Stimulated activated naive CD4-positive, alpha-beta T cell treated with Interleukin-2 at 50 U/mL for 16 hours (primary cell): ENCODE results near the gene SCRN2.

Experiments used
- DNase-seq: peaks from one replicate; lab custom pipeline; 2025; lab: John Stamatoyannopoulos, UW

The SCRN2 gene

GRCh38 chr17:47804461-47804860 is 36.6 kb downstream of the SCRN2 start:
- no peak for DNase-seq

GRCh38 chr17:47803751-47804150 is 37.3 kb downstream of the SCRN2 start:
- no peak for DNase-seq

- DNase-seq: no peak
Measured at GRCh38 chr17:47803201-47803600, 37.9 kb downstream of the SCRN2 start.

GRCh38 chr17:47802341-47803022 is 38.6 kb downstream of the SCRN2 start:
- DNase-seq: peak; percentile 48

GRCh38 chr17:47801906-47802305 is 39.2 kb downstream of the SCRN2 start:
- no peak for DNase-seq

GRCh38 chr17:47801176-47801765 is 39.8 kb downstream of the SCRN2 start:
- no peak for DNase-seq

- DNase-seq: no peak
Measured at GRCh38 chr17:47800686-47801085, 40.4 kb downstream of the SCRN2 start.

GRCh38 chr17:47797797-47798196 is 43.3 kb downstream of the SCRN2 start:
- no peak for DNase-seq

GRCh38 chr17:47792979-47793378 is 48.1 kb downstream of the SCRN2 start:
- DNase-seq: no peak

DNA sequence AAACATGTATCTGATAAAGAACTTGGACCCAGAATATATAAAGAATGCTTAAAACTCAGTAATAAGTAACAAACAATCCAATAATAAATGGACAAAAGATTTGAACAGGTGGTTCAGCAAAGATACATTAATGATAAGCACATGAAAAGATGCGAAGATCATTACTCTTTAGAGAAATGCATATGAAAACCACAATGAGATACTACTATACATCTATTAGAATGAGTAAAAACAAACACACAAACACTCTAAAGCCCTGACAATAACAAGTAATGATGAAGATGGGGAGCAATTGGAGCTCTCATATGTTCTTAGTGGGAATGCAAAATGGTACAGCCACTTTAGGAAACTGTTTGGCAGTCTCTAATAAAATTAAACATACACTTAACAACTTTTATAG is 48.6 kb downstream of the SCRN2 start:
- no peak for DNase-seq

DNA sequence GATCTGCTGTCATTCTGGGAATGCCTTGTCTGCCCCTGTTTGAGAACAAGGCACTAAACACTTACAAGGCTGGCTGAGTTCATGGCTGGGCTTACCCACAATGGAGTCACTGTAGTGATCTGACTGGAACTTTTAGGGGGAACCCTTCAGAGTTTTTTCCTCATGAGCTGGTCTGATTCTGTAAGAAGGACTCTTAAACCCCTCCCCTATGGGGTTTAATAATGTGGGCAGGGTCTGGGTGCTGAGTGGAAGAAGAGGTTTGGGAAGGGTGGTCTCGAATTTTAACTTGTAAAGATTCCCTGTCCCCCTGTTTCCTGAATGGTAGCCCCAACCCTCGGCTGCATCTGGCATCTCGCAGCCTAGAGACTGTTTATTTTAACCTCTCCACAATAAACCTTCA is 50.0 kb downstream of the SCRN2 start:
- no peak for DNase-seq

DNA sequence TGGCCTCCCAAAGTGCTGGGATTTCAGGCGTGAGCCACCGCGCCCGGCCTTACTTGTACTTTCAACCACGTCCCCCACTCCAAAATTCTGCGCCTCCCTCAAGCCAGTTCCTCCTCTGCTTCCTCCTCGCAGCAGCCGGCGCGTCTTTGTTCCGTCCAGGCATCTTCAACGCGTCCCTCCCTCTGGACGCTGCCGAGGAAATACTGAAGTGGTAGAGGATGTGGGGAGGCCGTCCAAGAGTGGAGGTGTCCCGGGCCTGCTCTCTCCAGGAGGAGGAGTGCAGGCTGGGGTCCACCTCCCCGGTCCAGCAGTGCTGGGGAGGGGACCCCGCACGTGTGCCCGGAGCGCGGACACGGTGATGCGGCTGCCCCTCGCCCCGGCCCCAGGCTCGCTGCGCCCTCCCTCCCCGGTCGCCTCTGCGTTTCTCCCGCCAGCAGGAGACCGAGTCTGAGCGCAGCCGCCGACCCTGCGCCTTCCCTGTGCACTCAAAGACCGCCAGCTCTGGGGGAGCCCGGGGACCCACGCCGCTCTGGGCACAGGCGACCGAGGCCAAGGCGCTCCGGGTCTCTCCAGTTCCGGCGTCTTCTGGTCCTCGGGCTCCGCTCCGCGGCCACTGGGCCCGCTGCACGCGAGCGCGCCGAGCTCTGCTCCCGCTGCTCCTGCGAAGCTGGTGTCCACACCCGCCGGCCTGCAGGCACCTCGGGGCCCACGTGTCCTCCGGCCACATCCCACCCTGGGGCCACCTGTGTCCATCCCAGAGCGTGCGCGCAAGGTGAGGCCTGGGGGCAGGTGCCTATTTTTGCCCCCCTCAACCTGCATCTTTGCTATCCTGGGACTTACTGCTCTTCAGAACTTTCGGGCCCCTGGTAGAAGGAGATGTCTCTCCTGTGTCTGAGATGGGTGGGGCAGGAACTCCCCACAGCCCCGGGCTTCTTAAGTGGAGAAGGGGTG is 51.2 kb downstream of the SCRN2 start:
- DNase-seq: peak; percentile 41
